GM19452 (cell line): ENCODE results near the gene ERCC4.

Source experiments
- ATAC-seq: cut with Tn5 transposase; IDR thresholded peaks from one replicate; pipeline ENCODE4 v1.9.1; 2021; ENCODE audit not compliant: unreplicated experiment

Gene ERCC4

GRCh38 chr16:13909872-13910303 lies 10.1 kb upstream of the ERCC4 start:
- ATAC-seq = no peak

GRCh38 chr16:13911306-13911705 lies 8.6 kb upstream of the ERCC4 start:
- no peak for ATAC-seq

- ATAC-seq = no peak
Observed at GRCh38 chr16:13911871-13912270, 8.1 kb upstream of the ERCC4 start.

GRCh38 chr16:13912891-13913290 lies 7.1 kb upstream of the ERCC4 start:
- ATAC-seq = no peak

GRCh38 chr16:13913374-13914292 lies 6.3 kb upstream of the ERCC4 start:
- ATAC-seq = no peak

- no peak for ATAC-seq
Observed at GRCh38 chr16:13915033-13915635, 4.8 kb upstream of the ERCC4 start.

GRCh38 chr16:13919330-13919682 lies 648 bp upstream of the ERCC4 start:
- ATAC-seq = no peak

- ATAC-seq = no peak
Observed at GRCh38 chr16:13920510-13920818, 510 bp downstream of the ERCC4 start.

GRCh38 chr16:13921328-13921727 lies 1.4 kb downstream of the ERCC4 start:
- ATAC-seq = no peak

GRCh38 chr16:13923703-13924298 lies 3.8 kb downstream of the ERCC4 start:
- no peak for ATAC-seq

- ATAC-seq = no peak
Observed at GRCh38 chr16:13926464-13926863, 6.5 kb downstream of the ERCC4 start.

- ATAC-seq = no peak
Observed at GRCh38 chr16:13926891-13927290, 6.9 kb downstream of the ERCC4 start.

- no peak for ATAC-seq
Observed at GRCh38 chr16:13928646-13929045, 8.7 kb downstream of the ERCC4 start.

- ATAC-seq = no peak
Observed at GRCh38 chr16:13931845-13932244, 11.9 kb downstream of the ERCC4 start.

GRCh38 chr16:13935408-13935807 lies 15.5 kb downstream of the ERCC4 start:
- no peak for ATAC-seq

GRCh38 chr16:13936155-13936554 lies 16.2 kb downstream of the ERCC4 start:
- ATAC-seq = no peak

- no peak for ATAC-seq
Observed at GRCh38 chr16:13936596-13937081, 16.7 kb downstream of the ERCC4 start.

GRCh38 chr16:13937411-13937810 lies 17.5 kb downstream of the ERCC4 start:
- no peak for ATAC-seq

GRCh38 chr16:13938480-13938879 lies 18.5 kb downstream of the ERCC4 start:
- no peak for ATAC-seq

- ATAC-seq = no peak
Observed at GRCh38 chr16:13939821-13940220, 19.9 kb downstream of the ERCC4 start.

GRCh38 chr16:13940397-13940933 lies 20.5 kb downstream of the ERCC4 start:
- ATAC-seq = no peak

- no peak for ATAC-seq
Observed at GRCh38 chr16:13944816-13945215, 24.9 kb downstream of the ERCC4 start.
